Smooth muscle cell (in vitro differentiated cells): Measurements from ENCODE around the gene GATAD2B. TPM values are rescaled to one million over a fixed set of nuclear protein-coding genes. Genes with fewer than 3 reads are reported as not detected.
"Not testable (repeated sequence)": the region's sequence is repeated elsewhere in the genome, so short reads cannot be mapped to it uniquely, and the experiment has no call there.

ENCODE experiments used
- DNase-seq: peaks from one replicate; lab custom pipeline; 2025; ENCODE audit not compliant: unreplicated experiment; lab: John Stamatoyannopoulos, UW
- H2AFZ ChIP-seq: fragments of 200-600 bp; sonication (generic); 2 replicates; pipeline ENCODE4 v1.6.0; 2016; ENCODE audit warnings: antibody characterized with exemption, low read depth, mild to moderate bottlenecking
- H3F3A ChIP-seq: fragments of 200-600 bp; sonication (generic); 2 replicates; pipeline ENCODE4 v1.6.0; 2017; ENCODE audit warnings: antibody characterized with exemption, low read depth
- H3K27ac ChIP-seq: fragments of 200-600 bp; sonication (generic); 2 replicates; pipeline ENCODE4 v1.5.1; 2016; ENCODE audit warnings: low read depth, mild to moderate bottlenecking
- H3K27me3 ChIP-seq: fragments of 200-600 bp; sonication (generic); 2 replicates; pipeline ENCODE4 v1.6.1; 2016; ENCODE audit warnings: low read depth, mild to moderate bottlenecking
- H3K36me3 ChIP-seq: fragments of 200-600 bp; sonication (generic); 2 replicates; pipeline ENCODE4 v1.5.1; 2016; ENCODE audit warnings: low read depth
- H3K4me1 ChIP-seq: fragments of 200-600 bp; sonication (generic); 2 replicates; pipeline ENCODE4 v1.5.1; 2016; ENCODE audit warnings: low read depth
- H3K4me2 ChIP-seq: fragments of 200-600 bp; sonication (generic); 2 replicates; pipeline ENCODE4 v1.6.0; 2016; ENCODE audit warnings: mild to moderate bottlenecking
- H3K4me3 ChIP-seq: fragments of 200-600 bp; sonication (generic); 2 replicates; pipeline ENCODE4 v1.5.1; 2016; ENCODE audit warnings: mild to moderate bottlenecking
- H3K79me2 ChIP-seq: fragments of 200-600 bp; sonication (generic); 2 replicates; pipeline ENCODE4 v1.6.0; 2016; ENCODE audit warnings: low read depth, mild to moderate bottlenecking
- H3K9ac ChIP-seq: fragments of 200-600 bp; sonication (generic); 2 replicates; pipeline ENCODE4 v1.6.0; 2016; ENCODE audit warnings: low read depth
- H3K9me3 ChIP-seq: fragments of 200-600 bp; sonication (generic); replicated peaks from 2 replicates; pipeline ENCODE4 v1.5.1; 2016; ENCODE audit warnings: low read depth
- H4K20me1 ChIP-seq: fragments of 200-600 bp; sonication (generic); 2 replicates; pipeline ENCODE4 v1.6.0; 2016; ENCODE audit warnings: low read depth
- WGBS: methylation state at CpG from one replicate; pipeline ENCODE4 v1.1.7; 2016; ENCODE audit warnings: low lambda C conversion rate; 5-methylcytosine and 5-hydroxymethylcytosine counted together
- polyA plus RNA-seq: library from polyadenylated mRNA; unstranded; fragments of >200 nt; fragmentation: Nextera tagmentation; extraction: Ambion mirVana; gene quantifications from 2 replicates; pipeline ENCODE4 v1.2.1, GENCODE V29; 2016
- total RNA-seq: library from RNA; depleted of rRNA; stranded (reverse); fragments of >200 nt; gene quantifications from 2 replicates; pipeline ENCODE4 v1.2.3, GENCODE V29; 2014
- TF ChIP-seq, protein P1 (sequence below): fragments of 200-600 bp; sonication (generic); IDR thresholded peaks from 2 replicates; pipeline ENCODE4 v1.5.1; 2017; ENCODE audit warnings: borderline replicate concordance, mild to moderate bottlenecking, antibody characterized with exemption; ENCODE audit not compliant: insufficient read depth, poor library complexity, severe bottlenecking

GATAD2B gene
- total and polyA plus RNA-seq, 2 experiments from 2014 or later, result 7.8 to 24.9 TPM

DNA sequence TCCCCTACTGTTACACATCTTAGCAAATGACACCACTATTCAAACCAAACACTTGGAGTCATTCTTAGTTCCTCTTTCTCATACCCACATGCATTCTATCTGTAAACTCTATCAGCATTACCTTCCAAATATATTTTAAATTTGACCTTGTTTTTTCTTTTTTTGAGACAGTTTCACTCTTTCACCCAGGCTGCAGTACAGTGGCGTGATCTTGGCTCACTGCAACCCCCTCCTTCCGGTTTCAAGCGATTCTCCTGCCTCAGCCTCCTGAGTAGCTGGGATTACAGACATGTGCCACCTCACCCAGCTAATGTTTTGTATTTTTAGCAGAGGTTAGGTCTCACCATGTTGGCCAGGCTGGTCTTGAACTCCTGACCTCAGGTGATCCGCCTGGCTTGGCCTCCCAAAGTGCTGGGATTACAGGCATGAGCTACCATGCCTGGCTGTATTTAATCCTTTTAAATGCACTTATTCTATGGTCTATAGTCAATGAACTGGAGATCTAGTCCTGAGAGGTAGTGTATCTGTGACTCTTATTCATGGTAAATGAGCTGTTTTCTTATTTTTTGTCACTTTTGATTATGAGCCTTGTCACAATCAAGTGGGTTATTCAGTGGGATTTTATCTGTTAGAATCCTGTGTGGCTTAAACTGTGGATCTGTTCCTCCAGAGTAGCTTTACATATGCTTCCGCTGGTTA lies 73.1 kb downstream of the GATAD2B start:
- DNase-seq, result no peak
- Histone ChIP-seq H3K4me3 (no peak overlapping the region), H3K79me2 (peaks cover 48% of the 10 kb centered on the region), H3K4me1 (no peaks in the 10 kb centered on the region), H3F3A (no peaks in the 10 kb centered on the region), H3K9me3 (no peaks in the 10 kb centered on the region), H3K27ac (no peak overlapping the region), H4K20me1 (peaks cover 88% of the 10 kb centered on the region), H3K4me2 (no peak overlapping the region), H3K9ac (no peak overlapping the region), H3K27me3 (no peaks in the 10 kb centered on the region), H2AFZ (no peak overlapping the region), H3K36me3 (no peaks in the 10 kb centered on the region)
- TF ChIP-seq, protein P1, sequence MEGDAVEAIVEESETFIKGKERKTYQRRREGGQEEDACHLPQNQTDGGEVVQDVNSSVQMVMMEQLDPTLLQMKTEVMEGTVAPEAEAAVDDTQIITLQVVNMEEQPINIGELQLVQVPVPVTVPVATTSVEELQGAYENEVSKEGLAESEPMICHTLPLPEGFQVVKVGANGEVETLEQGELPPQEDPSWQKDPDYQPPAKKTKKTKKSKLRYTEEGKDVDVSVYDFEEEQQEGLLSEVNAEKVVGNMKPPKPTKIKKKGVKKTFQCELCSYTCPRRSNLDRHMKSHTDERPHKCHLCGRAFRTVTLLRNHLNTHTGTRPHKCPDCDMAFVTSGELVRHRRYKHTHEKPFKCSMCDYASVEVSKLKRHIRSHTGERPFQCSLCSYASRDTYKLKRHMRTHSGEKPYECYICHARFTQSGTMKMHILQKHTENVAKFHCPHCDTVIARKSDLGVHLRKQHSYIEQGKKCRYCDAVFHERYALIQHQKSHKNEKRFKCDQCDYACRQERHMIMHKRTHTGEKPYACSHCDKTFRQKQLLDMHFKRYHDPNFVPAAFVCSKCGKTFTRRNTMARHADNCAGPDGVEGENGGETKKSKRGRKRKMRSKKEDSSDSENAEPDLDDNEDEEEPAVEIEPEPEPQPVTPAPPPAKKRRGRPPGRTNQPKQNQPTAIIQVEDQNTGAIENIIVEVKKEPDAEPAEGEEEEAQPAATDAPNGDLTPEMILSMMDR, result no peak
- 80% methylated on average over 5 of the region's 5 CpGs for WGBS

DNA sequence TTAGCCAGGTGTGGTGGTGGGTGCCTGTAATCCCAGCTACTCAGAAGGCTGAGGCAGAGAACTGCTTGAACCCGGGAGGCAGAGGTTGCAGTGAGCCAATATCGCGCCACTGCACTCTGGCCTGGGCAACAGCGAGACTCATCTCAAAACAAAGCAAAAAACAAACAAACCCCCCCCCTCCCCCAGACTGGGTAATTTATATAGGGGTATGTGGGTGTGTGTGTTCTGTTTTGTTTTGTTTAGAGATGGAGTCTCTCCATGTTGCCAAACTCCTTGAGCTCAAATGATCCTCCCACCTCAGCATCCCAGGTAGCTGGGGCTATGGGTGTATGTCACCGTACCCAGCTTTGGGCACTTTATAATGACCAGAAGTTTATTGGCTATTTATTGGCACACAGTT lies 74.0 kb downstream of the GATAD2B start:
- Histone ChIP-seq H4K20me1 (peaks cover 86% of the 10 kb centered on the region), H3K27ac (no peak overlapping the region), H3K79me2 (peaks cover 49% of the 10 kb centered on the region), H3K27me3 (no peaks in the 10 kb centered on the region), H3K4me1 (no peaks in the 10 kb centered on the region), H3K36me3 (no peaks in the 10 kb centered on the region), H2AFZ (no peak overlapping the region), H3K4me2 (no peak overlapping the region), H3K9me3 (no peaks in the 10 kb centered on the region), H3F3A (no peaks in the 10 kb centered on the region), H3K9ac (no peak overlapping the region), H3K4me3 (no peak overlapping the region)
- 96% methylated on average over 5 of the region's 5 CpGs for WGBS
- no peak for DNase-seq
- TF ChIP-seq, protein P1, result no peak

DNA sequence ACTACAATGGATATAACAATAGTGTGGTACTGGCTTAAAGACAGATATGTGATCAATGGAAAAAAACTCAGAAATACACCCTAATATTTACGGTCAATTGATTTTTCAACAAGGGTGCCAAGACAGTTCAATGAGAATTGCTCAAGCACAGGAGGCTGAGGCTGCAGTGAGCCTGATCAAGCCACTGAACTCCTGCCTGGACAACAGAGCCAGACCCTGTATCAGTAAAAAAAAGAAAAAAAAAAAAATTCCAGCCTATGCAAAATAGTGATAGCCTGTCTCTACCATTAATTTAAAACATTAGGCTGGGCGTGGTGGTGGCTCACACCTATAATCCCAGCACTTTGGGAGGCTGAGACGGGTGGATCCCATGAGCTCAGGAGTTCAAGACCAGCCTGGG lies 77.6 kb downstream of the GATAD2B start:
- WGBS, result 98% methylated on average over 3 of the region's 3 CpGs
- peaks cover 56% of the 10 kb centered on the region for H3K79me2 ChIP-seq

DNA sequence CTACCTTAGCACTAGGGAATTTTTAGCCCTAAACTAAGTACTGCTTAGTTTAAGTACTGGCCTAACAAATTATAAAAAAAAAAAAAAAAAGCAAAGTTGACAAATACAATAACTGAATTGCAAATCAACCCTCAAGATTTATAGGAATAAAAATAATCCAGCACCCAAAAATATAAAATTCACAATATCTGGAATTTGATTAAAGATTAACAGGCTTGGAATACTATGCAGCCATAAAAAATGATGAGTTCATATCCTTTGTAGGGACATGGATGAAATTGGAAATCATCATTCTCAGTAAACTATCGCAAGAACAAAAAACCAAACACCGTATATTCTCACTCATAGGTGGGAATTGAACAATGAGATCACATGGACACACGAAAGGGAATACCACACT lies 78.4 kb downstream of the GATAD2B start:
- WGBS, result 100% methylated on average over 1 of the region's 3 CpGs
- H3K4me3 ChIP-seq, H3K4me1 ChIP-seq, DNase-seq, H2AFZ ChIP-seq, H3K4me2 ChIP-seq, H3F3A ChIP-seq, H3K36me3 ChIP-seq, H3K27me3 ChIP-seq, H3K9me3 ChIP-seq, H3K27ac ChIP-seq, H3K9ac ChIP-seq: not testable (repeated sequence)
- Histone ChIP-seq H3K79me2 (peaks cover 56% of the 10 kb centered on the region), H4K20me1 (peaks cover 88% of the 10 kb centered on the region)

More for the DNA sequence above, 77.6 kb downstream of the GATAD2B start:
- H3K4me1 ChIP-seq, result no peaks in the 10 kb centered on the region
- no peak overlapping the region for H3K4me3 ChIP-seq
- H2AFZ ChIP-seq, result no peak overlapping the region
- no peak for DNase-seq
- no peak overlapping the region for H3K9ac ChIP-seq
- no peaks in the 10 kb centered on the region for H3F3A ChIP-seq
- H3K27me3 ChIP-seq, result no peaks in the 10 kb centered on the region
- H4K20me1 ChIP-seq, result peaks cover 90% of the 10 kb centered on the region
- no peak overlapping the region for H3K27ac ChIP-seq
- no peak overlapping the region for H3K4me2 ChIP-seq
- H3K36me3 ChIP-seq, result no peaks in the 10 kb centered on the region
- TF ChIP-seq, protein P1, result no peak
- H3K9me3 ChIP-seq, result no peaks in the 10 kb centered on the region
